NCI-H1930 (cell line): ENCODE data around the gene TAF6.
A peak's percentile ranks its signal among the peaks of the same experiment; 100 is the strongest.
"Not testable (repeated sequence)": the region's sequence is repeated elsewhere in the genome, so short reads cannot be mapped to it uniquely, and the experiment has no call there.

ENCODE experiments used
- DNase-seq, 2 experiments: peaks; one replicate each; lab custom pipeline; 2025; lab: John Stamatoyannopoulos, UW

Gene TAF6

GRCh38 chr7:100152937-100153666 is 33.9 kb upstream of the TAF6 start:
- DNase-seq, result no peak

DNA sequence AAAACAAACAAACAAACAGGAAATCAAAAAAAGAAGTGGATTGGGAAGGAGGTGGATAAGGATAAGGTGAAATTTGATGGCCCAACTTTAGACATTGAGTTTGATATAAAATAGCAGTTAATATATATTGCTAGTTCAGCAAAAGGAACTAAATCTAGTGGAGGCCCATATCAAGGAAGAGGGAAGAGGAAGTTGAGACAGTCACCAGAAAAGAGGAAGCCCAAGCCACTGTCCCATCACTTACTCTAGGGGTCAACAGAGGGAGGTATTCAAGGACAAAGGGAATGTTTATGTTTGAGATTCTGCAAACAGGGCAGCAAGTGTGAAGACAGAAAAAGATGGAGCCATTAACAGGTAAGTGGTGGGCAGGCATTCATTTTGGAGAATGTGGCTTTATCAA is 33.2 kb upstream of the TAF6 start:
- DNase-seq, result no peak

DNA sequence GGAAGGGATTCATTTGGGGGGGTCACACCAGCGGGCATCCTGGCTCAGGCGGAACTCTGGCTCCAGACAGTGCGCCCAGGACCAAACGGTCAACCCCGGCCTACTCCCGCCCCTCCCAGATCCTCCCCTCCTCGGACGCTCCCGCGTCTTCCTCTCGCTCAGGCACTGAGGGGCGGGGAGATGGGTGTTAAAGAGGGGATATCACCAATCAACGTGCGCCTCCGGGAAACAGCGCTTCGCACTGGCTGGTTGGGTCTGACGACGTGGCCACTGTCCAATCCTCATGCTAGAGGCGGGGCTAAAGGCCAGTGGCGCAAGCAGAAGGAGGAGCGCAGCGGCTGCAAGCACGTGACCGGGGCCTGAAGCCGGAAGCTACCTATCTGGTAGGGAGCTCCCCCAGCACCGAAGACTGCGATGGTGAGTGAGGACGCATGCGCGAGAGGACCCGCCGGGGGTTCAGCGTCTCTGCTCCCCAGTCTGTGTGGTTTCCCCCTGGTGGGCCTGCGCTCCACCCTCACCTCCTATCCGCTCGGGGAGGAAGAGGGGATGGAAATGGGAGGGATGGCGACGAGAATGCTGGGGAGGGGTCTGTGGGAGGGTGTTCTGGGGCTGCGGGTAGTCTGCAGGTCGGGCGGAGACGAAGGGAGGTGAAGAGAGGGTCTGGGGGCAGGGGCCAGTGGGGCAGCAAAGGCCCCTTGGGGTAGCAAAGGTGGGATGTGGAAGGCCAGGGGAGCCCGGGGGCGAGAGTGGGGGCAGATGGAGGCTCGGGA is 29.6 kb upstream of the TAF6 start, which contains the start of gene LAMTOR4:
Gene LAMTOR4, plus strand, starts transcription at position 360 of the 770 bp plus-strand sequence. Its CDS starts 55 bp downstream, at position 415.
- peak; percentile 100 for DNase-seq

GRCh38 chr7:100148225-100148558 is 29.0 kb upstream of the TAF6 start:
- no peak for DNase-seq

DNA sequence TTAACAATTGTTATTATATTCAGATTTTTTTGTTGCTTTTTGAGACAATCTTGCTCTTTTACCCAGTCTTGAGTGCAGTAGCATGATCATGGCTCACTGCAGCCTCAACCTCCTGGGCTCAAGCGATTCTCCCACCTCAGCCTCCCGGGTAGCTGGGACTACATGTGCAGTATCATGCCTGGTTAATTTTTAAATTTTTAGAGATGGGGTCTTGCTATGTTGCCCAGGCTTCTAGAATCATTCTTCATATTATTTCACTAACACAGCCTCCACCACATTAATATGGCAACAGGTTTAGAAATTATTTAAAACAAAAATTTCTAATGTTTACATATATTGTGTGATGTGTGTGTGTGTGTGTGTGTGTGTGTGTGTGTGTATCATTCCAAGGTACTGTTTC is 28.1 kb upstream of the TAF6 start:
- no peak for DNase-seq

- not testable (repeated sequence) for DNase-seq
These were observed 27.2 kb upstream of the TAF6 start for GRCh38 chr7:100146350-100146749.

- no peak for DNase-seq
These were observed 23.3 kb upstream of the TAF6 start for GRCh38 chr7:100142461-100142860.

- DNase-seq, result no peak
These were observed 22.4 kb upstream of the TAF6 start for GRCh38 chr7:100141555-100141949.

DNA sequence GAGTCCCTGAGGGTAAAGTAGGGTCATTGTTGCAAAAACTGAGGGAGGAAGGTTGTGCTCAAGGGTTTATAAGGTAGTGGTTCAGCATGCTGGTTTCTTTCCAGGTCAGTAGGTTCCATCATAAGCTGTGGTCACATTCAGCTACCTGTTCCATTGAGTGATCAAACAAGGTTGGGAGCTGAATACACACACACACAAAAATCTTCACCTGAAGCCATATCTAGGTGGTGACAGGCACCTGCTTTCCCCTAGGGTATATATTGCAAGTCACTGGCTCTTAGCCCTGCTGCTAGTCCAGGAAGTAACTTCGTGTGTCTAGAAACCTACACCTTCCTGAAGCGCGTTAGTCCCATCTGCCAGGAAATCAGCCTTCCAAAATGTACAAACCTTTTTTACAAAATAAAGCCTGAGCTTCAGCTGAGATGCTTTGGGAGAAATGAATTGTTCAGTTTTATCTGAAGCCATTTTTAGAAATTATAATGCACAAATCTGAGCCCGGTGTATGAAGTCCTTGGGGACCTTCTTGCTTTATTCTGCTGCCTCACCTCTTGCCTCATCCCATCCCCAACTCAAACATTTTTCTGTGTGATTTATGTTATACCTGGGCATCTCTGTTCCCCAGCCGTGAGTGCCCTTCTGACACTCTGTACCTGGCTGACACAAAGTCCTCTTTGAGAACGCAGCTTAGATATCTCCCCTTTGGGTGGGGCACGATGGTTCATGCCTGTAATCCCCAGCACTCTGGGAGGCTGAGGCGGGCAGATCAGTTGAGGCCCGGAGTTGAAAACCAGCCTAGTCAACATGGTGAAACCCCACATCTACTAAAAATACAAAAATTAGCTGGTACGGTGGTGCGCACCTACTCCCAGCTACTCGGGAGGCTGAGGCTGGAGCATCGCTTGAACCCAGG is 18.9 kb upstream of the TAF6 start:
- no peak for DNase-seq

DNA sequence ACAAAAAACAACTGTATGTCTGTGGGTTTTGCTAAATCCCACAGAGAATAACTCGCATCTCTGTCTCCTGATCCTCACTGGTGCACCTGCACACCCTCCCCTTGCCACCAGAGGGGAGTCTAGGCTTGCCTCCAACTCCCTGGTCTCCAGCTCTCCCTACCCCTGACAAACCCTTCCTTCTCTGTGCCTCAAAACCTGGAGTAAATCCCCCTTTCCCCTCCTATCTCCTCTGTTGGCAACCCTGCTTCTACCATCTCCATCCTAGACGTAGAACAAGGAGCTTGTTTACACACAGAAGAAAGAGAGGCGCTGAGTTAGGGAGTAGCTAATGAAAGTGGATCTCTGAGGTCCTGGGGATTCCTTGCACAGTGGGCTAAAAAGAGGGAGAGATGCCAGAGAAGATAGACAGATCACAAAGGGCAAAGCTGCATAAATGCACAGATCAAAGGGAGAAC is 13.6 kb upstream of the TAF6 start:
- peak; percentile 18 to 52 for DNase-seq

GRCh38 chr7:100132126-100132525 is 13.0 kb upstream of the TAF6 start:
- no peak for DNase-seq

DNA sequence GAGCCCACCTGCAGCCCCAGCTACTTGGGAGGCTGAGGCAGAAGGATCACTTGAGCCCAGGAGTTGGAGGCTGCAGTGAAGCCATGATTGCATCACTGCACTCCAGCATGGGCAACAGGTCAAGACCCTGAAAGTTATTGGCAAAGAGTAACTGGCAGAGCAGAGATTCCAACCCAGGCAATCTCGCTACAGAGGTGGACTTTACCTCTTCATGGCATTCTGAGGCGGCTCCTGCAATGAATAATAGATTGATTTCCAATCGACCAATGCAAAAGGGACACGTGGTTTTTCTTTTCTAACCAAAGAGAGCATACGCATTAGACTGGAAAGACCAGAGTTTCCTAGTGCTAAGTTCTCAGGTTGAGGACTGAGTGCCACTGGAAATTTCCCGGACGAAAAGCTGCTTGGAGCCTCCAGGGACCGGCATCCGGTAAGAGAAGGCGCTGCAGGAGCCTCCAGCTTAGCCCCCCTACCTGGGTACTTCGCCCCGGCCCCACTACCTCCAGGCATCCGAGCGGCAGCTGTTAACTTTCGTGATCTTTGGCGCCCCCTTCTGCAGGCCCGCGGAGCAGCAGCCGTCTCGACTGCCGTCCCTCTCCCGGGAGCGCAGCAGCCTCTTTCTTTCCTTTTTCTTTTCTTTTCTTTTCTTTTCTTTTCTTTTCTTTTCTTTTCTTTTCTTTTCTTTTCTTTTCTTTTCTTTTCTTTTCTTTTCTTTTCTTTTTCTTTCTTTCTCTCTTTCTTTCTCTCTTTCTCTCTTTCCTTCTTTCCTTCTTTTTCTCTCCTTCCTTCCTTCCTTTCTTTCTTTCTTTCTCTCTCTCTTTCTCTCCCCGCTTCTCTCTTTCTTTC is 11.7 kb upstream of the TAF6 start:
- peak; percentile 64 to 80 for DNase-seq

- DNase-seq, result not testable (repeated sequence)
These were observed 11.1 kb upstream of the TAF6 start for GRCh38 chr7:100130220-100130607.

DNA sequence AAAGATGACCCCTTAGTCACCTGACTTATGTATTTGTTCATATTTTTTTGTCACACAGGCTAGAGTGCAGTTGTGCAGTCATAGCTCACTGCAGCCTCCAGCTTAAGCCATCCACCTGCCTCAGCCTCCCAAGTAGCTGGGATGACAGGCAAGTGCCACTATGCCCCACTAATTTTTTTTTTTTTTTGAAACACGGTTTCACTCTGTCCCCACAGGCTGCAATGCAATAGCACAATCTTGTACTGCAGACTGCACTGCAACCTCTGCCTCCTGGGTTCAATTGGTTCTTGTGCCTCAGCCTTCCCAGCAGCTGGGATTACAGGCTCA is 9.4 kb upstream of the TAF6 start:
- DNase-seq, result no peak

DNA sequence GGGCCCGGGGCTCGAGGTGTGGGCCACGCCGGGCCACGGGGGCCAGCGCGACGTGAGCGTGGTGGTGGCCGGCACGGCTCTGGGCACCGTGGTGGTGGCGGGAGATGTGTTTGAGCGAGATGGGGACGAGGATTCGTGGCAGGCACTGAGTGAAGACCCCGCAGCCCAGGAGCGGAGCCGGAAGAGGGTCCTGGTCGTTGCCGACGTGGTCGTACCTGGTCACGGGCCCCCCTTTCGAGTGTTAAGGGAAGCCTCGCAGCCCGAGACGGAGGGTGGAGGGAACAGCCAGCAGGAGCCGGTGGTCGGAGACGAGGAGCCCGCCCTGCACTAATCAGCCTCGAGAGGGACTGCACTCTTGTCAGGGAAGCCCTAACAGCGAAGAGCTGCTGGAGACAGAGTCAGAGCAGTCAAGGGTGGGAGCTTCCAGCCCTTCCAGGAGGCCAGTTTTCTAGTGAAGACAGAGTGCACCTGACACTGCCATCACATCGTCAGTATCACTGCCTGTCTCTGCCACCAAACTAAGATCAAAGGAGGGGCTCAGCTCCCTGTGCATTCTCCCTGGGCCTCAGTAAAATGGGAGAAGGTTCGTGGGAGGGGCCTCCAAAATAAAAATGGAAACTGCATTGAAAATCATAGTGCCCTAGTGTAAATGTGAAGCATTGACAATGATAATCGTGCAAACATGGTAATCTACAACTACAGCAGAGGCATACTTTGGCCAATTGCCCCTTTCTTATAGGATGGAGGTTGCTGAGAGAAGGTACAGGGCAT is 8.9 kb upstream of the TAF6 start:
- peak in 1 of 2 experiments; percentile 7 for DNase-seq

DNA sequence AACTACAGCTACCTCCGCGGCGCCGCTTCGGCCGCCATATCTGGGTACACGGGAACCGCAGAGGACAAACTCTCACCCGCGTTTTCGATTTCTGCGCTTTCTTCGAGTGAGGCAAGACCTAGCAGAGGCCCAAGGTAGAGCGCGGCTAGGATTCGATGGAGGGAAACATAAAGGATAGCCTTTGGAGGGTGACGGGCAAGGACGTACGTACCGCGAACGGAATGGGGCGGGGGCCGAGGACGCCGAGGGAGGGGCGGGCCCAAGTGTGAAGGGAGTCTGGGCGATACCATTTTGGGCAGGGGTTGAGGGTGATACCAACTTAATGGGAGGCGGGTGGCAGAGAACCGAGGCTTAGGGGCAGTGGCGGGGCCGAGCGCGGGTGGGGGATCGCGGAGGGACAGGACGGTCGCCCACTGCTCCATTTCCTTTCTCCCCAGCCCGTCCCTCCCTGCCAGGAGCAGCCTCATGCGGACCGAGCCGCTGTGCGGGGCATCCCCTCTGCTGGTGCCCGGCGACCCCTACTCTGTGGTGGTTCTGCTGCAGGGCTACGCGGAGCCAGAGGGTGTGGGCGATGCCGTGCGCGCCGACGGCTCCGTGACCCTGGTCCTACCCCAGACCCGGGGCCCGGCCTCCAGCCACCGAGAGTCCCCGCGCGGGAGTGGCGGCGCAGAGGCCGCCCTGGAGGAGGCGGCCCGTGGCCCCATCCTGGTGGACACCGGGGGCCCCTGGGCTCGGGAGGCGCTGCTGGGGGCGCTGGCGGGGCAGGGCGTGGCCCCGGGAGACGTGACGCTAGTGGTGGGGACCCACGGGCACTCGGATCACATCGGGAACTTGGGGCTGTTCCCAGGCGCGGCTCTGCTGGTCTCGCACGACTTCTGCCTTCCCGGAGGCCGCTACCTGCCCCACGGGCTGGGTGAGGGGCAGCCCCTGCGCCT is 8.0 kb upstream of the TAF6 start, which contains the start of gene MBLAC1:
Gene MBLAC1, plus strand, starts transcription at position 37 of the 935 bp plus-strand sequence. Its CDS starts 429 bp downstream, at position 466.
- peak; percentile 81 to 91 for DNase-seq

DNA sequence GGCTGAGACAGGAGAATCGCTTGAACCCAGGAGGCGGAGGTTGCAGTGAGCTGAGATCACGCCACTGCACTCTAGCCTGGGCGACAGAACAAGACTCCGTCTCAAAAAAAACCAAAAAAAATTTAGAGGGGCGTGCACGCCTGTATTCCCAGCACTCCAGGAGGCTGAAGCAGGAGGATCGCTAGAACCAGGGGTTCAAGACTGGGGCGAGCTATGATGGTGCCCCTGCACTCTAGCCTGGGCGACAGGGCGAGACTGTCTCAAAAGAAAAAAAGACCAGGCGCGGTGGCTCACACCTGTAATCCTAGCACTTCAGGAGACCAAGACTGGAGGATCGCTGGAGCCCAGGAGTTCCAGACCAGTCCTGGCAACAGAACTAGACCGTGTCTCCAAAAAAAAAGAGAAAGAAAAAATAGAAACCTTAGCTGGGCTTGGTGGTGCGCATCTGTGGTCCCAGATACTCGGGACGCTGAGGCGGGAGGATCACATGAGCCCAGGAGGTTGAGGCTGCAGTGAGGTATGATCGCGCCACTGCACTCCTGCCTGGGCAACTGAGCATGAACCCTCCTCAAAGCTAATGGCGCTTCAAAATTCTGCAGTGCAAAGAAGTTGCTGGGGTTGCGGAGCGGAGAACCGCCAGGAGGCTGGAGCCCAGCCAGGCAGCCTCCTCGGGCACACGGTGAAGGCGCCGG is 7.2 kb upstream of the TAF6 start:
- no peak for DNase-seq

DNA sequence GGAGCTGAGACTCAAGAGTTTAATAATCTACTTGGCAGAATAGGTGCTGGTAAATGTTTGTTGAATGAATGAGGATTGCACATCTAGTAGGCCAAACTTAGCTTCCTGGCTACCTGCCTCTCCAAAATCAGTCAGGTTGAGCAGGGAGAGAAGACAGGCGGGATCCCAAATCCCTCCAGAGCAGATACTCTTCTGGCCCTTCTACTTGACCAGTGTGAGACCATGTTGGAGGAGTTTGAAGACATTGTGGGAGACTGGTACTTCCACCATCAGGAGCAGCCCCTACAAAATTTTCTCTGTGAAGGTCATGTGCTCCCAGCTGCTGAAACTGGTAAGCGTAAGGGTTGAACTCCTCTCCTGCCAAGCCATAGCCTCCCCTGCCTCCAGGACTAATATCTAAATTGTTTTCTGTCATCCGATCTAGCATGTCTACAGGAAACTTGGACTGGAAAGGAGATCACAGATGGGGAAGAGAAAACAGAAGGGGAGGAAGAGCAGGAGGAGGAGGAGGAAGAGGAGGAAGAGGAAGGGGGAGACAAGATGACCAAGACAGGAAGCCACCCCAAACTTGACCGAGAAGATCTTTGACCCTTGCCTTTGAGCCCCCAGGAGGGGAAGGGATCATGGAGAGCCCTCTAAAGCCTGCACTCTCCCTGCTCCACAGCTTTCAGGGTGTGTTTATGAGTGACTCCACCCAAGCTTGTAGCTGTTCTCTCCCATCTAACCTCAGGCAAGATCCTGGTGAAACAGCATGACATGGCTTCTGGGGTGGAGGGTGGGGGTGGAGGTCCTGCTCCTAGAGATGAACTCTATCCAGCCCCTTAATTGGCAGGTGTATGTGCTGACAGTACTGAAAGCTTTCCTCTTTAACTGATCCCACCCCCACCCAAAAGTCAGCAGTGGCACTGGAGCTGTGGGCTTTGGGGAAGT is 5.4 kb upstream of the TAF6 start:
- DNase-seq, result no peak
